ENCODE measurements around the gene FGGY.
"Not testable (repeated sequence)": the region's sequence is repeated elsewhere in the genome, so short reads cannot be mapped to it uniquely, and the experiment has no call there.

Gene FGGY

GRCh38 chr1:59643526-59643925 is 346.6 kb downstream of the FGGY start:
- Histone ChIP-seq H3K27ac (no peak overlapping the region), H3K27me3 (ENCODE audit: insufficient read depth, low read depth, severe bottlenecking) (no peaks in the 10 kb centered on the region), H3K9me3 (ENCODE audit: severe bottlenecking) (no peaks in the 10 kb centered on the region), H3K4me3 (ENCODE audit: low read depth, low read length) (no peak overlapping the region), H3K36me3 (no peaks in the 10 kb centered on the region)
- TF ChIP-seq CTCF (IDR thresholded peaks at IDR 0.05; ENCODE audit: low read depth, low read length) = no peak
- DNase-seq = no peak

- Histone ChIP-seq H3K36me3 (no peaks in the 10 kb centered on the region), H3K4me3 (ENCODE audit: low read depth, low read length) (no peak overlapping the region), H3K9me3 (ENCODE audit: severe bottlenecking) (no peaks in the 10 kb centered on the region), H3K27ac (no peak overlapping the region), H3K27me3 (ENCODE audit: insufficient read depth, low read depth, severe bottlenecking) (no peaks in the 10 kb centered on the region)
- no peak for TF ChIP-seq CTCF (IDR thresholded peaks at IDR 0.05; ENCODE audit: low read depth, low read length)
- DNase-seq = no peak
These were observed 349.0 kb downstream of the FGGY start for GRCh38 chr1:59645893-59646292.

- H3K27ac ChIP-seq; DNase-seq; H3K9me3 ChIP-seq (ENCODE audit: severe bottlenecking); H3K27me3 ChIP-seq (ENCODE audit: insufficient read depth, low read depth, severe bottlenecking); H3K36me3 ChIP-seq; H3K4me3 ChIP-seq (ENCODE audit: low read depth, low read length): not testable (repeated sequence)
These were observed 356.5 kb downstream of the FGGY start for GRCh38 chr1:59653142-59653958.

GRCh38 chr1:59653968-59654367 is 357.1 kb downstream of the FGGY start:
- Histone ChIP-seq H3K36me3 (no peaks in the 10 kb centered on the region), H3K27me3 (ENCODE audit: insufficient read depth, low read depth, severe bottlenecking) (no peaks in the 10 kb centered on the region), H3K27ac (no peak overlapping the region), H3K4me3 (ENCODE audit: low read depth, low read length) (no peak overlapping the region), H3K9me3 (ENCODE audit: severe bottlenecking) (no peaks in the 10 kb centered on the region)
- no peak for TF ChIP-seq CTCF (IDR thresholded peaks at IDR 0.05; ENCODE audit: low read depth, low read length)
- DNase-seq = no peak

GRCh38 chr1:59657873-59658465 is 361.1 kb downstream of the FGGY start:
- Histone ChIP-seq H3K4me3 (ENCODE audit: low read depth, low read length) (no peak overlapping the region), H3K9me3 (ENCODE audit: severe bottlenecking) (no peaks in the 10 kb centered on the region), H3K27ac (no peak overlapping the region), H3K27me3 (ENCODE audit: insufficient read depth, low read depth, severe bottlenecking) (no peaks in the 10 kb centered on the region), H3K36me3 (no peaks in the 10 kb centered on the region)
- DNase-seq = no peak
- TF ChIP-seq CTCF (IDR thresholded peaks at IDR 0.05; ENCODE audit: low read depth, low read length) = no peak

GRCh38 chr1:59664166-59664565 is 367.3 kb downstream of the FGGY start:
- Histone ChIP-seq H3K27ac (no peak overlapping the region), H3K36me3 (no peaks in the 10 kb centered on the region), H3K9me3 (ENCODE audit: severe bottlenecking) (no peaks in the 10 kb centered on the region), H3K27me3 (ENCODE audit: insufficient read depth, low read depth, severe bottlenecking) (no peaks in the 10 kb centered on the region), H3K4me3 (ENCODE audit: low read depth, low read length) (no peak overlapping the region)
- no peak for DNase-seq
- no peak for TF ChIP-seq CTCF (IDR thresholded peaks at IDR 0.05; ENCODE audit: low read depth, low read length)
